Measurements from ENCODE around the gene YY1.
"Not testable (repeated sequence)": the region's sequence is repeated elsewhere in the genome, so short reads cannot be mapped to it uniquely, and the experiment has no call there.

The YY1 gene

GRCh38 chr14:100213956-100214769, 24.8 kb upstream of the YY1 start:
- peak; percentile 81 to 94 for DNase-seq (ENCODE audit: low read depth in 2 of 2)

GRCh38 chr14:100214770-100215083, 24.2 kb upstream of the YY1 start:
- no peak for DNase-seq (ENCODE audit: low read depth in 2 of 2)

- DNase-seq (ENCODE audit: low read depth in 2 of 2), result no peak
Observed at GRCh38 chr14:100215330-100215885, 23.5 kb upstream of the YY1 start.

- DNase-seq (ENCODE audit: low read depth in 2 of 2), result no peak
Observed at GRCh38 chr14:100219126-100219785, 19.7 kb upstream of the YY1 start.

GRCh38 chr14:100221533-100222223, 17.3 kb upstream of the YY1 start:
- DNase-seq (ENCODE audit: low read depth in 2 of 2), result peak in 1 of 2 donors; percentile 57

GRCh38 chr14:100222224-100223093, 16.5 kb upstream of the YY1 start:
- DNase-seq (ENCODE audit: low read depth in 2 of 2), result no peak

GRCh38 chr14:100223332-100224201, 15.4 kb upstream of the YY1 start:
- DNase-seq (ENCODE audit: low read depth in 2 of 2), result no peak

- no peak for DNase-seq (ENCODE audit: low read depth in 2 of 2)
Observed at GRCh38 chr14:100224229-100224866, 14.6 kb upstream of the YY1 start.

GRCh38 chr14:100225169-100225568, 13.8 kb upstream of the YY1 start:
- DNase-seq (ENCODE audit: low read depth in 2 of 2), result no peak

GRCh38 chr14:100230361-100230760, 8.6 kb upstream of the YY1 start:
- DNase-seq (ENCODE audit: low read depth in 2 of 2), result no peak

GRCh38 chr14:100234511-100234910, 4.4 kb upstream of the YY1 start:
- DNase-seq (ENCODE audit: low read depth in 2 of 2), result no peak

GRCh38 chr14:100236271-100236818, 2.6 kb upstream of the YY1 start:
- not testable (repeated sequence) for DNase-seq (ENCODE audit: low read depth in 2 of 2)

GRCh38 chr14:100236881-100237280, 2.1 kb upstream of the YY1 start:
- DNase-seq (ENCODE audit: low read depth in 2 of 2), result no peak

GRCh38 chr14:100237735-100238418, 1.1 kb upstream of the YY1 start:
- DNase-seq (ENCODE audit: low read depth in 2 of 2), result no peak

- DNase-seq (ENCODE audit: low read depth in 2 of 2), result no peak
Observed at GRCh38 chr14:100239211-100239839, 381 bp downstream of the YY1 start.

GRCh38 chr14:100239840-100240667, 1.1 kb downstream of the YY1 start:
- peak; percentile 72 to 82 for DNase-seq (ENCODE audit: low read depth in 2 of 2)

- no peak for DNase-seq (ENCODE audit: low read depth in 2 of 2)
Observed at GRCh38 chr14:100240668-100241032, 1.7 kb downstream of the YY1 start.

GRCh38 chr14:100241279-100241678, 2.3 kb downstream of the YY1 start:
- DNase-seq (ENCODE audit: low read depth in 2 of 2), result no peak
